Lung (tissue), 12 donors: ENCODE results near the gene DDX10. TPM values are rescaled to one million over a fixed set of nuclear protein-coding genes. Genes with fewer than 3 reads are reported as not detected.

Source experiments
- ATAC-seq: fragments of 200-7000 bp; cut with Tn5 transposase; one replicate; pipeline ENCODE4 v1.9.1; 2020; ENCODE audit warnings: moderate number of reproducible peaks; ENCODE audit not compliant: insufficient read depth, low FRiP score
- DNase-seq, 3 donors: peaks; one replicate each; pipeline ENCODE4 v3.0.0-alpha.2; 2013 to 2017
- H3K27ac ChIP-seq, 2 donors: one replicate each; pipeline ENCODE4 v1.5.1; 2013; ENCODE audit warnings: mild to moderate bottlenecking in 2 of 2, moderate library complexity in 2 of 2, control low read depth in 1 of 2, inconsistent platforms in 1 of 2, low read depth in 1 of 2, low read length in 1 of 2
- H3K27me3 ChIP-seq, 3 donors: one replicate each; pipeline ENCODE4 v1.5.1; 2013; ENCODE audit warnings: low read length in 2 of 3; ENCODE audit not compliant: control insufficient read depth in 3 of 3, insufficient read depth in 3 of 3
- H3K36me3 ChIP-seq, 4 donors: one replicate each; pipeline ENCODE4 v1.5.1; 2013; ENCODE audit warnings: low read length in 4 of 4, mild to moderate bottlenecking in 1 of 4, moderate library complexity in 1 of 4; ENCODE audit not compliant: control insufficient read depth in 4 of 4, insufficient read depth in 4 of 4
- H3K4me1 ChIP-seq, 5 donors: one replicate each; pipeline ENCODE4 v1.5.1; 2013; ENCODE audit warnings: low read length in 5 of 5, mild to moderate bottlenecking in 2 of 5, moderate library complexity in 1 of 5; ENCODE audit not compliant: control insufficient read depth in 5 of 5, insufficient read depth in 5 of 5
- H3K4me3 ChIP-seq: one replicate; pipeline ENCODE4 v1.5.1; 2013; ENCODE audit warnings: mild to moderate bottlenecking, control low read depth, moderate library complexity
- H3K9ac ChIP-seq, 2 donors: one replicate each; pipeline ENCODE4 v1.5.1; 2013; ENCODE audit warnings: low read length in 2 of 2, control low read depth in 1 of 2; ENCODE audit not compliant: insufficient read depth in 1 of 2
- H3K9me3 ChIP-seq, 4 donors: one replicate each; pipeline ENCODE4 v1.5.1; 2013; ENCODE audit warnings: low read length in 3 of 4, mild to moderate bottlenecking in 1 of 4, moderate library complexity in 1 of 4; ENCODE audit not compliant: control insufficient read depth in 4 of 4, insufficient read depth in 3 of 4
- WGBS, 2 donors: extraction: QIAGEN DNeasy Blood & Tissue Kit; methylation state at CpG; one replicate each; pipeline ENCODE4 v1.1.7; 2013; 5-methylcytosine and 5-hydroxymethylcytosine counted together
- polyA plus RNA-seq, 2 donors: library from polyadenylated mRNA; stranded (reverse); fragments of 200-250 nt; gene quantifications; one replicate each; pipeline ENCODE4 v1.2.1, GENCODE V29; 2013
- total RNA-seq, 2 donors: library from RNA; depleted of rRNA in 1 of 2; stranded (reverse); fragments of >200 nt in 1 of 2; gene quantifications; one replicate each; pipeline ENCODE4 v1.2.1, GENCODE V29; 2014 to 2021
- TF ChIP-seq, protein P1 (sequence below): IDR thresholded peaks from 2 replicates; pipeline ENCODE4 v1.5.1; 2012; ENCODE audit warnings: mild to moderate bottlenecking; ENCODE audit errors: control extremely low read depth, extremely low read depth
- donor health status: control.
- donor health status: control.
- donor health status: Bipolar disorder and iron deficiency.
- donor health status: healthy.
- donor health status: DM: yes; HTN: yes; CAD: no.

The DDX10 gene
- total and polyA plus RNA-seq, 4 donors: 13.9 to 30.5 (median 18.8) TPM

DNA sequence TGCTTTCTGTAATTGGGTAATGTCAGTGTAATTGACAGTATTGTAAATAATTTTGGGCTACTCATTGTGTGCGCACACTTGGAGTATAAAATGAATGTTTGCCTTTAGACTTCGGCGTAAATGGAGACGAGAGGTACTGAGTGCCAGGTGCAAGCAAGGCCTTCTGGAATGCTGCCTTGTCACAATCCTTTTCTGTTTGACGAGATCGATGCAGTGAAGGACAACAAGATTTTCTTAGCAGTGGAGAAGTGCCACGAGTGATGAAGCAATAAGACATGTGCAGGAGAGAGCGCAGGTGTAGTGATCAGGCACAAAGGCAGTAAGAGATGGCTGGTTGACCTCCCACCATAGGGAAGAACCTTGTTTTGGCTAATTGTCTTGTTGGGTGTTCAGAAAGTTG, 67.5 kb downstream of the DDX10 start:
- DNase-seq: peak in 1 of 3 donors; percentile 19
- TF ChIP-seq, protein P1, sequence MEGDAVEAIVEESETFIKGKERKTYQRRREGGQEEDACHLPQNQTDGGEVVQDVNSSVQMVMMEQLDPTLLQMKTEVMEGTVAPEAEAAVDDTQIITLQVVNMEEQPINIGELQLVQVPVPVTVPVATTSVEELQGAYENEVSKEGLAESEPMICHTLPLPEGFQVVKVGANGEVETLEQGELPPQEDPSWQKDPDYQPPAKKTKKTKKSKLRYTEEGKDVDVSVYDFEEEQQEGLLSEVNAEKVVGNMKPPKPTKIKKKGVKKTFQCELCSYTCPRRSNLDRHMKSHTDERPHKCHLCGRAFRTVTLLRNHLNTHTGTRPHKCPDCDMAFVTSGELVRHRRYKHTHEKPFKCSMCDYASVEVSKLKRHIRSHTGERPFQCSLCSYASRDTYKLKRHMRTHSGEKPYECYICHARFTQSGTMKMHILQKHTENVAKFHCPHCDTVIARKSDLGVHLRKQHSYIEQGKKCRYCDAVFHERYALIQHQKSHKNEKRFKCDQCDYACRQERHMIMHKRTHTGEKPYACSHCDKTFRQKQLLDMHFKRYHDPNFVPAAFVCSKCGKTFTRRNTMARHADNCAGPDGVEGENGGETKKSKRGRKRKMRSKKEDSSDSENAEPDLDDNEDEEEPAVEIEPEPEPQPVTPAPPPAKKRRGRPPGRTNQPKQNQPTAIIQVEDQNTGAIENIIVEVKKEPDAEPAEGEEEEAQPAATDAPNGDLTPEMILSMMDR: no peak
- 74 to 89% methylated on average over 8 of the region's 8 CpGs for WGBS, 2 donors
- ATAC-seq: no peak
- Histone ChIP-seq H3K4me3 (no peak overlapping the region), H3K27me3 (no peaks in the 10 kb centered on the region), H3K36me3 (peaks cover 0 to 3% (median under 1%) of the 10 kb centered on the region in 4 donors), H3K4me1 (peaks cover 0 to 7% (median 3%) of the 10 kb centered on the region in 5 donors), H3K9ac (no peak overlapping the region), H3K9me3 (no peaks in the 10 kb centered on the region), H3K27ac (no peak overlapping the region)

DNA sequence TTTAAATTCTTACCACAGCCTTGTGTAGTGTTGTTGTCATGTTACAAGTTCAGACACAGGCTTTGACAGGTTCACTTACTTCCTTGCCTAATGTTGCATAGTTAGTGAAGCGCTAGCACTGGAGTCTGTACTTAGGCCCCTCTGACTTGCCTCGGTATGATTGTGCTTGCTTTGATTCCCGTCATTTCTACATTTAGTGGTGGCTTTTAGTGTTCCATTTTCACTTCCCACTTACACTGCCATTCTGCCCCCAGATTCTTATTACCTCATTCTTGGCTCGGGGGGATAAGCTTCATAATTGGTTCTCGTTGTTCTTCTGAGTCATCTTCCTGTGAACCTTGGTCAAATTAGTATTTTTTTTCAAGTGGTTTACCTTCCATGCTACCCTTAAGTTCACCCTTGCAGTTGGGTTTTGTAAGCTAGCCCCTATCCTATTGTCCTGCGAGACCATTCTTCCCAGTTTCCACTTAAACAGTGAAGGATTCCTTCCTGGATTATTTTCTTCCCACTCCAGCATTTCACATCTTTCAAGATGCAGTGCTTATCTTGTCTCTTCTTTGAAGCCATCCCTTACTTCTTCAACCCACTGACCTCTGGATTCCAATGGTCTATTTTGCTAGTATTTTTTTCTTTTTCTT, 68.7 kb downstream of the DDX10 start:
- DNase-seq: no peak
- H3K9ac ChIP-seq: no peak overlapping the region
- H3K36me3 ChIP-seq: peaks cover 0 to 3% (median under 1%) of the 10 kb centered on the region in 4 donors
- peaks cover 0 to 7% (median 3%) of the 10 kb centered on the region in 5 donors for H3K4me1 ChIP-seq
- H3K27me3 ChIP-seq: no peaks in the 10 kb centered on the region
- no peaks in the 10 kb centered on the region for H3K9me3 ChIP-seq
- H3K4me3 ChIP-seq: no peak overlapping the region
- H3K27ac ChIP-seq: no peak overlapping the region
- TF ChIP-seq, protein P1: no peak
- 59 to 70% methylated on average over 6 of the region's 6 CpGs for WGBS, 2 donors
- no peak for ATAC-seq

DNA sequence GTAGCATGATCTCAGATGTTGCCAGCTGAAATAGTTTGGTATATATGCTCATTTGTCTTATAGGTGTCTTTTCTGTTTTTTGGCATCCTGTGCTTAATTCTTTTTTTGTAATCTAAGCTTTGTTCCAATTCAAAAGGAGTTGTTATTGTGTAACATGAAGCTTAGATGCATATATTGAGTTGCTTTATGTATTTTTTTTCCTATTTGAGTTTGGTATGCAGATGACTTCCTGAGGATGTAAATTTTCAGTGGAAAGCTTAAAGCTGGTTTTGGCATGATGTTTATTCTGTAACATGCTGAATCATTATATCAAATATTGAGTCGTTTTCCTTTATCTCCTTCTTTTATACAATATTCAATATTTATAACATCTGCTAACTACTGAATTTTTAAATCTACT, 69.4 kb downstream of the DDX10 start:
- no peak overlapping the region for H3K9ac ChIP-seq
- WGBS, 2 donors: 38 to 51% methylated on average over 1 of the region's 1 CpG
- no peak for DNase-seq
- TF ChIP-seq, protein P1: no peak
- H3K9me3 ChIP-seq: no peaks in the 10 kb centered on the region
- no peaks in the 10 kb centered on the region for H3K27me3 ChIP-seq
- H3K36me3 ChIP-seq: peaks cover 0 to 3% (median under 1%) of the 10 kb centered on the region in 4 donors
- H3K4me3 ChIP-seq: no peak overlapping the region
- peaks cover 0 to 3% (median 3%) of the 10 kb centered on the region in 5 donors for H3K4me1 ChIP-seq
- H3K27ac ChIP-seq: no peak overlapping the region
- ATAC-seq: no peak
